Endothelial cell of umbilical vein (primary cell): ENCODE data around the gene PLLP.

ENCODE experiments used
- CTCF ChIP-seq, 2 donors: IDR thresholded peaks; 1 replicate in 1 of 2; 2 replicates in 1 of 2; pipeline ENCODE4 v1.5.1; 2011; ENCODE audit warnings: low read length in 2 of 2, mild to moderate bottlenecking in 2 of 2, moderate library complexity in 2 of 2, control low read depth in 1 of 2, inconsistent platforms in 1 of 2, low read depth in 1 of 2; ENCODE audit not compliant: insufficient read depth in 1 of 2; ENCODE audit errors: extremely low read depth in 1 of 2
- EZH2 ChIP-seq: IDR thresholded peaks from 2 replicates; pipeline ENCODE4 v1.6.1; 2012; ENCODE audit warnings: borderline replicate concordance, low read depth, mild to moderate bottlenecking, moderate library complexity, low read length, inconsistent platforms; ENCODE audit not compliant: severe bottlenecking
- JUN ChIP-seq: IDR thresholded peaks from 2 replicates; pipeline ENCODE4 v1.6.1; 2011; ENCODE audit warnings: borderline replicate concordance, low read depth; ENCODE audit not compliant: insufficient read length, insufficient read depth
- MYC ChIP-seq: IDR thresholded peaks from one replicate; pipeline ENCODE4 v1.6.1; 2011; ENCODE audit warnings: mild to moderate bottlenecking, low read depth, low read length
- POLR2A ChIP-seq: IDR thresholded peaks from 2 replicates; pipeline ENCODE4 v1.6.1; 2012; ENCODE audit warnings: low read depth, mild to moderate bottlenecking, control low read depth, low read length
- POLR2AphosphoS5 ChIP-seq: IDR thresholded peaks from 2 replicates; pipeline ENCODE4 v1.6.1; 2012; ENCODE audit warnings: low read depth, mild to moderate bottlenecking, control low read depth, low read length, moderate library complexity; ENCODE audit not compliant: insufficient read depth
- TF ChIP-seq, protein P1 (sequence below): IDR thresholded peaks from 2 replicates; pipeline ENCODE4 v1.6.1; 2011; ENCODE audit not compliant: insufficient read depth, insufficient read length

- TF ChIP-seq EZH2 (no peak), CTCF (IDR thresholded peaks at IDR 0.05; ENCODE audit: extremely low read depth in 1 of 2, insufficient read depth in 1 of 2, low read depth in 1 of 2, low read length in 2 of 2) (no peak), MYC (no peak), POLR2A (no peak), POLR2AphosphoS5 (no peak), JUN (no peak)
- TF ChIP-seq, protein P1, sequence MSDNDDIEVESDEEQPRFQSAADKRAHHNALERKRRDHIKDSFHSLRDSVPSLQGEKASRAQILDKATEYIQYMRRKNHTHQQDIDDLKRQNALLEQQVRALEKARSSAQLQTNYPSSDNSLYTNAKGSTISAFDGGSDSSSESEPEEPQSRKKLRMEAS = no peak
These were observed 75.5 kb downstream of the PLLP start for GRCh38 chr16:57208926-57209325.
